Trophoblast cell (in vitro differentiated cells and primary cell): Measurements from ENCODE around the gene DCP1B.

Source experiments
- DNase-seq, 2 donors: peaks; one replicate each; pipeline ENCODE4 v3.0.0-alpha.2; 2016
- H2AFZ ChIP-seq: 2 replicates; pipeline ENCODE4 v1.6.1; 2013; ENCODE audit warnings: low read length, moderate library complexity, mild to moderate bottlenecking; ENCODE audit not compliant: insufficient read depth, poor library complexity
- H2AK5ac ChIP-seq: 2 replicates; pipeline ENCODE4 v1.6.1; 2013; ENCODE audit warnings: mild to moderate bottlenecking, low read length
- H2BK120ac ChIP-seq: 2 replicates; pipeline ENCODE4 v1.6.1; 2013; ENCODE audit warnings: low read length, mild to moderate bottlenecking, moderate library complexity; ENCODE audit not compliant: insufficient read depth, poor library complexity
- H2BK12ac ChIP-seq: 2 replicates; pipeline ENCODE4 v1.6.1; 2013; ENCODE audit warnings: mild to moderate bottlenecking, low read length, moderate library complexity
- H2BK5ac ChIP-seq: 2 replicates; pipeline ENCODE4 v1.6.1; 2013; ENCODE audit warnings: low read length, low read depth, moderate library complexity, mild to moderate bottlenecking; ENCODE audit not compliant: poor library complexity
- H3K14ac ChIP-seq: 2 replicates; pipeline ENCODE4 v1.6.1; 2013; ENCODE audit warnings: mild to moderate bottlenecking, low read length
- H3K18ac ChIP-seq: 2 replicates; pipeline ENCODE4 v1.6.1; 2013; ENCODE audit warnings: mild to moderate bottlenecking, low read length
- H3K23ac ChIP-seq: 2 replicates; pipeline ENCODE4 v1.6.1; 2013; ENCODE audit warnings: low read length
- H3K27ac ChIP-seq: 2 replicates; pipeline ENCODE4 v1.5.1; 2013; ENCODE audit warnings: low read depth, mild to moderate bottlenecking, inconsistent platforms, low read length, moderate library complexity
- H3K27me3 ChIP-seq: 2 replicates; pipeline ENCODE4 v1.6.1; 2013; ENCODE audit warnings: inconsistent platforms, mild to moderate bottlenecking, low read length, moderate library complexity; ENCODE audit not compliant: insufficient read depth
- H3K36me3 ChIP-seq, 2 experiments: 1 replicate in 1 of 2; 2 replicates in 1 of 2; pipeline ENCODE4 v1.6.1; 2013; ENCODE audit warnings: low read length in 2 of 2, mild to moderate bottlenecking in 2 of 2, moderate library complexity in 1 of 2; ENCODE audit not compliant: insufficient read depth in 2 of 2, control insufficient read depth in 1 of 2
- H3K4ac ChIP-seq: 2 replicates; pipeline ENCODE4 v1.6.1; 2013; ENCODE audit warnings: low read depth, mild to moderate bottlenecking, low read length, moderate library complexity
- H3K4me1 ChIP-seq, 2 experiments: 1 replicate in 1 of 2; 2 replicates in 1 of 2; pipeline ENCODE4 v1.6.1; 2013; ENCODE audit warnings: low read length in 2 of 2, mild to moderate bottlenecking in 2 of 2, moderate library complexity in 1 of 2; ENCODE audit not compliant: insufficient read depth in 2 of 2, control insufficient read depth in 1 of 2
- H3K4me2 ChIP-seq: 2 replicates; pipeline ENCODE4 v1.6.1; 2013; ENCODE audit warnings: inconsistent platforms, mild to moderate bottlenecking, low read length, moderate library complexity
- H3K4me3 ChIP-seq: 2 replicates; pipeline ENCODE4 v1.5.1; 2013; ENCODE audit warnings: mild to moderate bottlenecking, low read depth, low read length, inconsistent platforms
- H3K79me1 ChIP-seq: one replicate; pipeline ENCODE4 v1.6.1; 2013; ENCODE audit warnings: low read length
- H3K79me2 ChIP-seq: 2 replicates; pipeline ENCODE4 v1.6.1; 2013; ENCODE audit warnings: low read length, mild to moderate bottlenecking; ENCODE audit not compliant: control insufficient read depth, insufficient read depth, poor library complexity
- H3K9ac ChIP-seq: 2 replicates; pipeline ENCODE4 v1.6.1; 2013; ENCODE audit warnings: mild to moderate bottlenecking, low read length
- H3K9me3 ChIP-seq: 2 replicates; pipeline ENCODE4 v1.6.1; 2013; ENCODE audit warnings: low read depth, mild to moderate bottlenecking, control low read depth, inconsistent platforms, low read length; ENCODE audit not compliant: insufficient read depth
- H4K12ac ChIP-seq: 2 replicates; pipeline ENCODE4 v1.6.1; 2013; ENCODE audit warnings: low read depth, mild to moderate bottlenecking, low read length, moderate library complexity
- H4K8ac ChIP-seq: 2 replicates; pipeline ENCODE4 v1.6.1; 2013; ENCODE audit warnings: low read depth, mild to moderate bottlenecking, low read length, moderate library complexity
- H4K91ac ChIP-seq: one replicate; pipeline ENCODE4 v1.6.1; 2013; ENCODE audit warnings: low read depth, mild to moderate bottlenecking, low read length, moderate library complexity
- WGBS: extraction: QIAGEN DNeasy Blood & Tissue Kit; methylation state at CpG from one replicate; pipeline ENCODE4 v1.1.7; 2013; ENCODE audit warnings: missing lambda C conversion rate; ENCODE audit not compliant: insufficient read length, insufficient coverage; ENCODE audit errors: extremely low coverage; 5-methylcytosine and 5-hydroxymethylcytosine counted together

DCP1B gene

DNA sequence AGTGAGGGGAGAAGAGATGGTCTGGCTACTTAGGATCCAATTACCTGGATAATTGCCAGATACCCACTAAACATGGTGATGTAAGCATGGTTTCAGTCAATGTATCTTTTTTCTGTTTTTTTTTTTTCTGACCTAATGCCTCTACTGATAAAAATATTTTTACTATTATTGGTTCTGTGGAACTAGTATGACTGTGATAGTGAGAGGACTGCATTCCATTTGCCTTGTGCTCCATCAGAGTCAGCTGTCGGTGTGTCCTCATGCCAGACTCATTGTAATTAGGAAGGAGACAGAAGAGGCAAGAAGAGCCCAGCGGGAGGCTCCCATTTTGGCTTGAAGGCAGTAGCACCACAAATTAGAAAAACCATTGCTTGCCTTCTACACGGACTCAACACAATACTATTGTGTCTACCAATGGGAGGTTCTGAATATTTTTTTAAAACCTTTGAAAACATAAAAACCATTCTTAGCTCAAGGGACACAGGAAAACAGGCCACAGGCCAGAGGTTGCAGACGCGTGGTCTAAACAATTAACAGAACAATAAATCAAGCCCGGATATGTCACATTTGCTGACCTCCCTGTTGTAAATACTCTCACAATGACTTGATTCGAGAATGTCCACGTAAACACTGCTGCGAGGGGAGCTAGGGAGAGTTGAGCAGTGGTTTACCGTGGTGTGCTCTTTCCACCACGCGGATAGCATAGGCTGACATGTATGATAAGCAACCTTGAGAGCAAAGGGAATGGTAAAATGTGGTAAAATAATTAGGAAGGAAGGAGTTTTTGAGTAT is 13.5 kb upstream of the DCP1B start:
- Histone ChIP-seq H4K12ac (no peak overlapping the region), H2BK120ac (no peak overlapping the region), H3K27ac (peak overlapping the region; percentile 10), H4K91ac (no peak overlapping the region), H2AK5ac (no peak overlapping the region), H3K27me3 (no peaks in the 10 kb centered on the region), H3K18ac (no peak overlapping the region), H3K14ac (no peak overlapping the region), H3K9ac (no peak overlapping the region), H3K79me2 (no peaks in the 10 kb centered on the region), H3K4me1 (peaks cover 6 to 13% of the 10 kb centered on the region in 2 experiments), H3K4me2 (no peak overlapping the region), H4K8ac (no peak overlapping the region), H3K23ac (no peak overlapping the region), H3K4me3 (no peak overlapping the region), H2AFZ (no peak overlapping the region), H3K4ac (no peak overlapping the region), H3K9me3 (no peaks in the 10 kb centered on the region), H2BK5ac (no peak overlapping the region), H3K36me3 (no peaks in the 10 kb centered on the region), H2BK12ac (no peak overlapping the region), H3K79me1 (no peaks in the 10 kb centered on the region)
- no CpG with 5 or more reads among the region's 12 CpGs for WGBS
- DNase-seq = no peak

DNA sequence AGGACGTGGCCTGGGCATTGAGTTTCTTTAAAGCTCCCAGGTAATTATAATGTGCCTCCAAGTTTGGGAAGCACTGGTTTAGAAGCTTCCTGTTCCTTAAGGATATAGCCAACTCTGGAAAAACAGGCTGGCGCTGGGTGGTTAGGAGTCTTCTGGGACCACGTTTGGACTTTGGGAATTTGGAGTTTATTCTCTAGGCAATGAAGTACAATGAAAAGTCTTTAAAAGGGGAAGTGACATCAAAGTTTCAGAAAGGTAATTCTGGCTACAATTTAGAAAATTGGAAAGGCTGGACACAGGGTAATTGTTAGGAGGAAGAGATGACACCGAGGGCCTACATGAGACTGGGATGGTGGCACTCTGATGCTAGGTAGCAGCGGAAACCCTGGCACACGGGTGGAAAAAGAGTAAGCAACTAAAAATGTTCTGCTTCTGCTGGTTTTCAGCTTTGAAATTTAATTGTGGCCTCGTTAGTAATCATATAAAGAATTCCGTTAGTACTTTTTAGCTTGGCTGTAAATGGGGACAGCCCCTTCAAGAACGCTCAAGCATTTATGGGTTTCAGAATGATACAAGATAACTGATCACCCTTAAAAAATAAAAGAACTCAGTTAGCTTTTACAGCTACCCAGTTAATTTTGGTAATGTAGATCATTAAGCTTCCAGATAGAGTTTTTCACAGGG is 12.7 kb upstream of the DCP1B start:
- no peak overlapping the region for H3K18ac ChIP-seq
- H2BK5ac ChIP-seq = no peak overlapping the region
- no peaks in the 10 kb centered on the region for H3K79me1 ChIP-seq
- H3K27ac ChIP-seq = no peak overlapping the region
- no peak overlapping the region for H3K14ac ChIP-seq
- H2BK120ac ChIP-seq = peak overlapping the region; percentile 46
- no peak overlapping the region for H3K4ac ChIP-seq
- H4K8ac ChIP-seq = no peak overlapping the region
- peaks cover 6 to 13% of the 10 kb centered on the region in 2 experiments for H3K4me1 ChIP-seq
- no peak for DNase-seq
- no peak overlapping the region for H3K4me3 ChIP-seq
- H3K36me3 ChIP-seq = no peaks in the 10 kb centered on the region
- no peaks in the 10 kb centered on the region for H3K27me3 ChIP-seq
- H2BK12ac ChIP-seq = no peak overlapping the region
- no peaks in the 10 kb centered on the region for H3K9me3 ChIP-seq
- H3K9ac ChIP-seq = no peak overlapping the region
- H3K23ac ChIP-seq = no peak overlapping the region
- no peak overlapping the region for H3K4me2 ChIP-seq
- no peak overlapping the region for H2AK5ac ChIP-seq
- no peaks in the 10 kb centered on the region for H3K79me2 ChIP-seq
- WGBS = no CpG with 5 or more reads among the region's 9 CpGs
- H4K91ac ChIP-seq = peak overlapping the region; percentile 28
- H2AFZ ChIP-seq = no peak overlapping the region
- H4K12ac ChIP-seq = no peak overlapping the region

DNA sequence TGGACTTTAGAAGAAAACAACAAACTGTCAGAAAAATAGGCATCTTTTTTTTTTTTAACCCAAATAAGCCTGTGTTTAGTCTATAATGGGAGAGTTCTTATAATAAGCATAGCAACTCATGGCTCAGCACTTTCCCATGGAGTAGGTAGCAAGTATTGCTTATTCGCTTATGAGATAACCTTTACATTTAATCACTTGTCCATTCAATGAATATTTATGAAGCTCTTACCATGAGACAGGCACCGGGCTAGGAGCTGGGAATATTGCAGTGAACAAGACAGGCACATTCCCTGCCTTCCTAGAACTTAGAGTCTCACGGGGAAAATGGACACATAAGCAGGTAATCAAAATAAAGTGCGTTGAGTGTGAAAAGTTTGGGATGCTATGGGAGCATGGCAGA is 10.0 kb upstream of the DCP1B start:
- H3K18ac ChIP-seq = no peak overlapping the region
- H3K14ac ChIP-seq = no peak overlapping the region
- H2AK5ac ChIP-seq = no peak overlapping the region
- WGBS = no CpG with 5 or more reads among the region's 4 CpGs
- H2AFZ ChIP-seq = no peak overlapping the region
- no peaks in the 10 kb centered on the region for H3K36me3 ChIP-seq
- no peak overlapping the region for H2BK5ac ChIP-seq
- H3K23ac ChIP-seq = no peak overlapping the region
- H3K27me3 ChIP-seq = no peaks in the 10 kb centered on the region
- no peak overlapping the region for H4K91ac ChIP-seq
- H2BK120ac ChIP-seq = no peak overlapping the region
- H2BK12ac ChIP-seq = no peak overlapping the region
- no peak overlapping the region for H4K8ac ChIP-seq
- H3K9ac ChIP-seq = no peak overlapping the region
- H3K4ac ChIP-seq = no peak overlapping the region
- H3K79me2 ChIP-seq = no peaks in the 10 kb centered on the region
- H3K4me1 ChIP-seq = peaks cover 6 to 13% of the 10 kb centered on the region in 2 experiments
- no peak overlapping the region for H3K4me3 ChIP-seq
- no peak overlapping the region for H4K12ac ChIP-seq
- H3K27ac ChIP-seq = no peak overlapping the region
- H3K79me1 ChIP-seq = no peaks in the 10 kb centered on the region
- H3K4me2 ChIP-seq = no peak overlapping the region
- no peaks in the 10 kb centered on the region for H3K9me3 ChIP-seq
- DNase-seq = no peak

DNA sequence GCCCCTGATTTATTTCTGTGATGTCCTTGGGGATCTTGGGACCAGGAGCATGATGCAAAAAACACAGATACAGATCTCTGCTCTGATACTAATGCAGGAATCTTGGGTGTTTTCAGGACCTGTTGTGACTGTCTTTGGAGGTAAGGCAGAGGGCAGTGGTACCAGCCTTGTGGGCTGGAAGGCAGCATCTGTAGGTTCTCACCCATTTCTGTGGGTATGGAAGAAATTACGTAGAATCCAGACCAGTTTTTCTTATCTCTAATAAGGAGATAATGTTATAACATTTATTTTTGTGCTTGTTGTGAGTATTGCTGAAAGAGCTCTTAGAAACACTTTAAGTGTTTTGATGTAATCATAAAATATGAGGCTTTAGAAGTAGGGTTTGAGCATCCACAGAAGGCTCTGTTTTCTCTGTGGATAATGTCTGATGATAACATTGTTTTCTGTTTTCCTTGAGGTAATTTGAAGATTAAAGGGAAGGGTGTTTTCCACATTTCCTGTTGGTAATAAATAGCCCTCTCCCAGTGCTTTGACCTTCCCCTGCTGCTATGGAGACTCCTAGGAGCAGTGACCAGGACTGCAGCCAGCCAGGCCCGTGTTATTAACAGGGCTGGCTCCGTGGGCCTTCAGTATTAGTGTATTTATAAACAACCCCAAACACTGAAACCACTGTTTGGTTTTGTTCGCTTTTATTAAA is 9.4 kb upstream of the DCP1B start:
- Histone ChIP-seq H3K27ac (no peak overlapping the region), H2BK5ac (no peak overlapping the region), H3K36me3 (no peaks in the 10 kb centered on the region), H2BK12ac (peak overlapping the region; percentile 63), H3K18ac (no peak overlapping the region), H4K12ac (no peak overlapping the region), H3K79me1 (no peaks in the 10 kb centered on the region), H4K8ac (no peak overlapping the region), H3K23ac (no peak overlapping the region), H2AFZ (no peak overlapping the region), H4K91ac (no peak overlapping the region), H3K9ac (no peak overlapping the region), H3K9me3 (no peaks in the 10 kb centered on the region), H3K4me3 (no peak overlapping the region), H3K4ac (no peak overlapping the region), H3K79me2 (no peaks in the 10 kb centered on the region), H2AK5ac (no peak overlapping the region), H3K4me2 (no peak overlapping the region), H3K14ac (no peak overlapping the region), H3K4me1 (peaks cover 6 to 13% of the 10 kb centered on the region in 2 experiments), H2BK120ac (no peak overlapping the region), H3K27me3 (no peaks in the 10 kb centered on the region)
- DNase-seq = no peak
- whole genome bisulfite sequencing = no CpG with 5 or more reads among the region's 4 CpGs
